H9 (cell line): Measurements from ENCODE around the gene HRNR. TPM values are rescaled to one million over a fixed set of nuclear protein-coding genes. Genes with fewer than 3 reads are reported as not detected.
"Not testable (repeated sequence)": the region's sequence is repeated elsewhere in the genome, so short reads cannot be mapped to it uniquely, and the experiment has no call there.

ENCODE experiments used
- DNase-seq: peaks from one replicate; pipeline ENCODE4 v3.0.0-alpha.2; 2017
- H2AFZ ChIP-seq: one replicate; pipeline ENCODE4 v1.6.1; 2013; ENCODE audit warnings: mild to moderate bottlenecking, low read length, control low read depth, moderate library complexity
- H2AK5ac ChIP-seq: 2 replicates; pipeline ENCODE4 v1.6.1; 2013; ENCODE audit warnings: low read length, control low read depth, mixed read lengths; ENCODE audit not compliant: insufficient read length
- H2BK120ac ChIP-seq: one replicate; pipeline ENCODE4 v1.6.1; 2013; ENCODE audit warnings: low read depth, mild to moderate bottlenecking, low read length, control low read depth, inconsistent platforms; ENCODE audit not compliant: poor library complexity, severe bottlenecking
- H2BK12ac ChIP-seq: 2 replicates; pipeline ENCODE4 v1.6.1; 2013; ENCODE audit warnings: low read length, control low read depth, mixed read lengths, low read depth; ENCODE audit not compliant: insufficient read length
- H2BK15ac ChIP-seq: 2 replicates; pipeline ENCODE4 v1.6.1; 2013; ENCODE audit warnings: low read depth, low read length, control low read depth
- H2BK20ac ChIP-seq: one replicate; pipeline ENCODE4 v1.6.1; 2013; ENCODE audit warnings: low read depth, mild to moderate bottlenecking, low read length, control low read depth, inconsistent platforms; ENCODE audit not compliant: poor library complexity, severe bottlenecking
- H2BK5ac ChIP-seq: 2 replicates; pipeline ENCODE4 v1.6.1; 2013; ENCODE audit warnings: low read length, control low read depth, mixed read lengths; ENCODE audit not compliant: insufficient read length
- H3K14ac ChIP-seq: 2 replicates; pipeline ENCODE4 v1.6.1; 2013; ENCODE audit warnings: low read length, control low read depth; ENCODE audit not compliant: insufficient read depth
- H3K18ac ChIP-seq: 2 replicates; pipeline ENCODE4 v1.6.1; 2013; ENCODE audit warnings: low read depth, mild to moderate bottlenecking, mixed read lengths, low read length, control low read depth; ENCODE audit not compliant: insufficient read length
- H3K23ac ChIP-seq: 2 replicates; pipeline ENCODE4 v1.6.1; 2013; ENCODE audit warnings: low read length, control low read depth, mixed read lengths, low read depth; ENCODE audit not compliant: insufficient read length
- H3K23me2 ChIP-seq: 2 replicates; pipeline ENCODE4 v1.6.1; 2013; ENCODE audit warnings: low read depth, mild to moderate bottlenecking, mixed read lengths, low read length, control low read depth; ENCODE audit not compliant: insufficient read length, poor library complexity, severe bottlenecking
- H3K27ac ChIP-seq: 2 replicates; pipeline ENCODE4 v1.5.1; 2013; ENCODE audit warnings: low read length, control low read depth, mixed read lengths, low read depth; ENCODE audit not compliant: insufficient read length
- H3K27me3 ChIP-seq: 2 replicates; pipeline ENCODE4 v1.6.1; 2013; ENCODE audit warnings: low read length, control low read depth, inconsistent platforms; ENCODE audit not compliant: insufficient read depth
- H3K4ac ChIP-seq: 2 replicates; pipeline ENCODE4 v1.6.1; 2013; ENCODE audit warnings: low read depth, mild to moderate bottlenecking, control low read depth, inconsistent platforms, low read length, moderate library complexity
- H3K4me1 ChIP-seq: 2 replicates; pipeline ENCODE4 v1.6.1; 2013; ENCODE audit warnings: low read length, control low read depth, inconsistent platforms; ENCODE audit not compliant: insufficient read depth
- H3K4me2 ChIP-seq: 2 replicates; pipeline ENCODE4 v1.6.1; 2013; ENCODE audit warnings: low read length, control low read depth, mixed read lengths; ENCODE audit not compliant: insufficient read length, insufficient read depth
- H3K56ac ChIP-seq: 2 replicates; pipeline ENCODE4 v1.6.1; 2013; ENCODE audit warnings: low read depth, mild to moderate bottlenecking, mixed read lengths, low read length, control low read depth; ENCODE audit not compliant: insufficient read length
- H3K79me1 ChIP-seq: 2 replicates; pipeline ENCODE4 v1.6.1; 2013; ENCODE audit warnings: low read depth, mild to moderate bottlenecking, moderate library complexity, low read length, control low read depth, inconsistent platforms; ENCODE audit not compliant: insufficient read depth, poor library complexity, severe bottlenecking
- H3K79me2 ChIP-seq: 2 replicates; pipeline ENCODE4 v1.6.1; 2013; ENCODE audit warnings: low read length, control low read depth, inconsistent platforms; ENCODE audit not compliant: insufficient read depth
- H3K9ac ChIP-seq: 2 replicates; pipeline ENCODE4 v1.6.1; 2013; ENCODE audit warnings: low read length, control low read depth, mixed read lengths; ENCODE audit not compliant: insufficient read length; ENCODE audit errors: extremely low read depth
- H3K9me3 ChIP-seq: one replicate; pipeline ENCODE4 v1.6.1; 2013; ENCODE audit warnings: low read depth, low read length, inconsistent platforms; ENCODE audit not compliant: control insufficient read depth
- H3T11ph ChIP-seq: one replicate; pipeline ENCODE4 v1.6.1; 2013; ENCODE audit warnings: mild to moderate bottlenecking, low read length, control low read depth, inconsistent platforms
- H4K20me1 ChIP-seq: one replicate; pipeline ENCODE4 v1.6.1; 2013; ENCODE audit not compliant: control insufficient read depth, insufficient read length, insufficient read depth
- H4K5ac ChIP-seq: 2 replicates; pipeline ENCODE4 v1.6.1; 2013; ENCODE audit warnings: low read depth, mild to moderate bottlenecking, mixed read lengths, low read length, control low read depth; ENCODE audit not compliant: insufficient read length
- H4K8ac ChIP-seq: replicated peaks from 2 replicates; pipeline ENCODE4 v1.6.1; 2013; ENCODE audit warnings: low read length, control low read depth, mixed read lengths, low read depth; ENCODE audit not compliant: insufficient read length
- H4K91ac ChIP-seq: 2 replicates; pipeline ENCODE4 v1.6.1; 2013; ENCODE audit warnings: low read depth, mild to moderate bottlenecking, moderate library complexity, mixed read lengths, low read length, control low read depth; ENCODE audit not compliant: insufficient read length
- H3K27ac Mint-ChIP-seq, 3 experiments: 2 replicates in 2 of 3; 3 replicates in 1 of 3; pipeline ENCODE4 v1.8.0; 2020 to 2021; ENCODE audit warnings: mixed read lengths in 3 of 3, mild to moderate bottlenecking in 1 of 3, moderate library complexity in 1 of 3
- H3K27me3 Mint-ChIP-seq: 2 replicates; pipeline ENCODE4 v1.8.0; 2021; ENCODE audit warnings: low read depth, mild to moderate bottlenecking, moderate library complexity, mixed read lengths
- H3K36me3 Mint-ChIP-seq, 3 experiments: 2 replicates in 2 of 3; 3 replicates in 1 of 3; pipeline ENCODE4 v1.8.0; 2020 to 2021; ENCODE audit warnings: low read depth in 3 of 3, mixed read lengths in 3 of 3; ENCODE audit not compliant: insufficient read depth in 1 of 3
- H3K4me1 Mint-ChIP-seq, 2 experiments: 2 replicates each; pipeline ENCODE4 v1.8.0; 2020; ENCODE audit warnings: mixed read lengths in 2 of 2
- H3K4me3 Mint-ChIP-seq, 2 experiments: 2 replicates in 1 of 2; 3 replicates in 1 of 2; pipeline ENCODE4 v1.8.0; 2020 to 2021; ENCODE audit warnings: mild to moderate bottlenecking in 2 of 2, mixed read lengths in 2 of 2, moderate library complexity in 1 of 2
- H3K9me3 Mint-ChIP-seq, 2 experiments: 2 replicates in 1 of 2; 3 replicates in 1 of 2; pipeline ENCODE4 v1.8.0; 2020; ENCODE audit warnings: mild to moderate bottlenecking in 2 of 2, mixed read lengths in 2 of 2, moderate library complexity in 1 of 2
- CTCF ChIP-seq: fragments of 200-600 bp; sonication (generic); conservative IDR thresholded peaks from 3 replicates; pipeline ENCODE4 v1.8.0; 2021; ENCODE audit warnings: antibody characterized with exemption, mild to moderate bottlenecking
- WGBS: extraction: QIAGEN DNeasy Blood & Tissue Kit; methylation state at CpG from one replicate; pipeline ENCODE4 v1.1.7; 2013; ENCODE audit warnings: missing lambda C conversion rate, low lambda C conversion rate, mixed read lengths; ENCODE audit not compliant: insufficient read length; ENCODE audit errors: extremely low coverage; 5-methylcytosine and 5-hydroxymethylcytosine counted together
- long read RNA-seq: library from polyadenylated mRNA; unstranded; transcript quantifications from one replicate; pipeline ENCODE4 v2.0.0, GENCODE V29; 2020
- total RNA-seq: library from RNA; stranded (reverse); gene quantifications from 2 replicates; pipeline ENCODE4 v1.2.1, GENCODE V29; 2021

HRNR gene
- not detected in 2 replicates for total RNA-seq
- long read RNA-seq = 0 reads

GRCh38 chr1:152224093-152224492, at the start of gene HRNR:
Gene HRNR, minus strand, starts transcription at chr1:152224193. Its CDS starts 940 bp downstream, at chr1:152223253.
- Histone ChIP-seq H3T11ph (no peak within 1 kb of the TSS), H3K56ac (no peak within 1 kb of the TSS), H2AFZ (no peak within 1 kb of the TSS), H3K79me1 (no peaks in the 10 kb centered on the region), H3K27me3 (no peaks in the 10 kb centered on the region), H3K18ac (no peak within 1 kb of the TSS), H4K20me1 (no peaks in the 10 kb centered on the region), H3K4ac (no peak within 1 kb of the TSS), H3K23me2 (no peaks in the 10 kb centered on the region), H3K4me1 (no peaks in the 10 kb centered on the region), H2BK5ac (no peak within 1 kb of the TSS), H3K14ac (no peak within 1 kb of the TSS), H4K8ac (no peak within 1 kb of the TSS), H2AK5ac (no peak within 1 kb of the TSS), H3K4me2 (no peak within 1 kb of the TSS), H3K9me3 (peaks cover 88% of the 10 kb centered on the region), H2BK20ac (no peak within 1 kb of the TSS), H4K5ac (no peak within 1 kb of the TSS), H3K23ac (no peak within 1 kb of the TSS), H2BK15ac (no peak within 1 kb of the TSS), H2BK12ac (no peak within 1 kb of the TSS), H2BK120ac (no peak within 1 kb of the TSS), H4K91ac (no peak within 1 kb of the TSS), H3K9ac (no peak within 1 kb of the TSS), H3K79me2 (no peaks in the 10 kb centered on the region), H3K27ac (no peak within 1 kb of the TSS)
- Mint-ChIP-seq H3K27me3 (peaks cover 1% of the 10 kb centered on the region; the same call in 1 of the 2 replicates), H3K9me3 (peaks cover 93 to 95% of the 10 kb centered on the region in 2 experiments), H3K4me1 (no peaks in the 10 kb centered on the region), H3K36me3 (peaks cover 12 to 45% (median 18%) of the 10 kb centered on the region in 3 experiments), H3K4me3 (no peak within 1 kb of the TSS), H3K27ac (no peak within 1 kb of the TSS)
- no CpG with 5 or more reads among the region's 2 CpGs for WGBS
- no peak for TF ChIP-seq CTCF
- DNase-seq = no peak

GRCh38 chr1:152256394-152256793, 32.4 kb upstream of the HRNR start:
- WGBS = no CpG with 5 or more reads among the region's 21 CpGs
- H4K20me1 ChIP-seq, H3K27ac Mint-ChIP-seq, H3T11ph ChIP-seq, H3K9ac ChIP-seq, H3K23ac ChIP-seq, H3K4me1 Mint-ChIP-seq, H2AFZ ChIP-seq, H3K4me1 ChIP-seq, H3K18ac ChIP-seq, H2BK5ac ChIP-seq, H3K27me3 Mint-ChIP-seq, H2BK120ac ChIP-seq, H3K27me3 ChIP-seq, DNase-seq, H3K23me2 ChIP-seq, H2BK20ac ChIP-seq, H2AK5ac ChIP-seq, H3K79me2 ChIP-seq, H4K5ac ChIP-seq, H3K27ac ChIP-seq, H4K8ac ChIP-seq, H3K4me2 ChIP-seq, H3K4ac ChIP-seq, H2BK12ac ChIP-seq, H3K56ac ChIP-seq, H3K14ac ChIP-seq, H4K91ac ChIP-seq, H3K4me3 Mint-ChIP-seq, H2BK15ac ChIP-seq, H3K79me1 ChIP-seq: not testable (repeated sequence)
- H3K36me3 Mint-ChIP-seq = peaks cover 0 to 15% (median 2%) of the 10 kb centered on the region in 3 experiments; a peak in 4 of 7 replicates
- H3K9me3 ChIP-seq = peaks cover 46% of the 10 kb centered on the region
- peaks cover 75 to 85% of the 10 kb centered on the region in 2 experiments for H3K9me3 Mint-ChIP-seq
